Endothelial cell of umbilical vein (primary cell): ENCODE data around the gene MED29. TPM values are rescaled to one million over a fixed set of nuclear protein-coding genes. Genes with fewer than 3 reads are reported as not detected.

Experiments used
- BruUV-seq: library from RNA; stranded (reverse); fragments of 400-500 nt; replicated peaks from 2 replicates; lab custom pipeline; 2021; lab: Mats Ljungman, UMichigan
- CTCF ChIA-PET: fragments of 300-600, 350-600 bp; sonication (Branson Sonifier 250); formaldehyde crosslinking; loops from one replicate; lab custom pipeline; 2021; ENCODE audit warnings: antibody characterized with exemption, inconsistent platforms; lab: Charles Lee
- POLR2A ChIA-PET: fragments of 300-600, 350-600 bp; sonication (Branson Sonifier 250); formaldehyde crosslinking; loops from one replicate; lab custom pipeline; 2021; ENCODE audit warnings: antibody characterized with exemption, inconsistent platforms; lab: Charles Lee
- DNase-seq: peaks from one replicate; pipeline ENCODE4 v3.0.0-alpha.2; 2011; ENCODE audit warnings: low read depth, low spot score
- FAIRE-seq: peaks from 2 replicates; lab custom pipeline; 2011; peaks lifted over from hg19 to GRCh38; lab: Jason Lieb, UNC
- H2AFZ ChIP-seq: 2 replicates; pipeline ENCODE4 v1.6.0; 2012; ENCODE audit warnings: low read depth, low read length, control low read depth, inconsistent platforms
- H3K27ac ChIP-seq: 2 replicates; pipeline ENCODE4 v1.5.1; 2011; ENCODE audit warnings: low read depth, mild to moderate bottlenecking, control low read depth, low read length, moderate library complexity; ENCODE audit not compliant: insufficient read depth
- H3K27me3 ChIP-seq, 2 experiments: 2 replicates each; pipeline versions ENCODE4 v1.6.0 to v1.6.1; 2011; ENCODE audit warnings: low read length in 2 of 2, mixed read lengths in 1 of 2; ENCODE audit not compliant: control insufficient read depth in 2 of 2, insufficient read depth in 2 of 2
- H3K36me3 ChIP-seq, 2 experiments: 2 replicates in 1 of 2; 3 replicates in 1 of 2; pipeline ENCODE4 v1.5.1; 2011; ENCODE audit warnings: low read length in 2 of 2, mild to moderate bottlenecking in 1 of 2, moderate library complexity in 1 of 2; ENCODE audit not compliant: control insufficient read depth in 2 of 2, insufficient read depth in 2 of 2; ENCODE audit errors: extremely low read depth in 1 of 2
- H3K4me1 ChIP-seq: 3 replicates; pipeline ENCODE4 v1.5.1; 2011; ENCODE audit warnings: mild to moderate bottlenecking, low read length; ENCODE audit not compliant: control insufficient read depth, insufficient read depth; ENCODE audit errors: extremely low read depth
- H3K4me2 ChIP-seq: 2 replicates; pipeline ENCODE4 v1.6.1; 2011; ENCODE audit warnings: low read length, control low read depth, mixed read lengths; ENCODE audit not compliant: insufficient read depth
- H3K4me3 ChIP-seq, 3 experiments: fragments of 200-600 bp in 1 of 3; sonication (generic), shearing (Covaris generic) in 1 of 3; replicated peaks in 1 of 3; 2 replicates each; pipeline ENCODE4 v1.5.1; 2011 to 2016; ENCODE audit warnings: control low read depth in 3 of 3, low read length in 3 of 3, mild to moderate bottlenecking in 2 of 3, inconsistent platforms in 1 of 3, low read depth in 1 of 3, moderate library complexity in 1 of 3; ENCODE audit not compliant: insufficient read depth in 1 of 3
- H3K79me2 ChIP-seq: 2 replicates; pipeline ENCODE4 v1.6.0; 2012; ENCODE audit warnings: low read length, inconsistent platforms; ENCODE audit not compliant: control insufficient read depth, insufficient read depth
- H3K9ac ChIP-seq: replicated peaks from 2 replicates; pipeline ENCODE3; 2011; ENCODE audit warnings: low read length, control low read depth; ENCODE audit not compliant: insufficient read depth; ENCODE audit errors: extremely low read depth
- H3K9me1 ChIP-seq: replicated peaks from 3 replicates; pipeline ENCODE4 v1.6.0; 2011; ENCODE audit warnings: mild to moderate bottlenecking, low read length; ENCODE audit not compliant: control insufficient read depth, insufficient read depth; ENCODE audit errors: extremely low read depth
- H3K9me3 ChIP-seq: replicated peaks from 2 replicates; pipeline ENCODE4 v1.5.1; 2012; ENCODE audit warnings: low read length, inconsistent platforms; ENCODE audit not compliant: control insufficient read depth, insufficient read depth
- H4K20me1 ChIP-seq: replicated peaks from 2 replicates; pipeline ENCODE3; 2011; ENCODE audit warnings: mild to moderate bottlenecking, low read length; ENCODE audit not compliant: control insufficient read depth, insufficient read depth; ENCODE audit errors: extremely low read depth
- EZH2 ChIP-seq: IDR thresholded peaks from 2 replicates; pipeline ENCODE4 v1.6.1; 2012; ENCODE audit warnings: borderline replicate concordance, low read depth, mild to moderate bottlenecking, moderate library complexity, low read length, inconsistent platforms; ENCODE audit not compliant: severe bottlenecking
- FOS ChIP-seq: IDR thresholded peaks from 2 replicates; pipeline ENCODE4 v1.6.1; 2011; ENCODE audit warnings: mild to moderate bottlenecking, low read length, moderate library complexity, borderline replicate concordance; ENCODE audit not compliant: insufficient read depth
- GATA2 ChIP-seq: IDR thresholded peaks from 2 replicates; pipeline ENCODE4 v1.7.0; 2011; ENCODE audit warnings: low read depth, mild to moderate bottlenecking, moderate library complexity, mixed read lengths, low read length; ENCODE audit not compliant: insufficient read length, insufficient read depth
- MYC ChIP-seq: IDR thresholded peaks from one replicate; pipeline ENCODE4 v1.6.1; 2011; ENCODE audit warnings: mild to moderate bottlenecking, low read depth, low read length
- dilution Hi-C: fragments of 300-500 bp; cut with MboI; formaldehyde crosslinking; loops from one replicate; pipeline ENCODE4 v1.15.0; 2019; ENCODE audit warnings: low sequenced_read_pairs; ENCODE audit not compliant: extremely low pct_ligation_motif_present
- intact Hi-C: fragments of 100-400 bp; cut with micrococcal nuclease; formaldehyde crosslinking; loops from one replicate; pipeline ENCODE4 v1.10.0; 2022
- polyA plus RNA-seq, 4 experiments: library from polyadenylated mRNA; depleted of rRNA in 3 of 4; stranded (reverse) in 3 of 4; unstranded in 1 of 4; fragments of >200 nt; gene quantifications; 2 replicates each; pipeline versions ENCODE4 v1.2.1 to v1.2.3, GENCODE V29; 2011 to 2012; ENCODE audit warnings: missing spikeins in 1 of 4
- total RNA-seq: library from RNA; stranded (reverse); gene quantifications from 2 replicates; pipeline ENCODE4 v1.2.3, GENCODE V29; 2021
- TF ChIP-seq, protein P1 (sequence below), 2 donors: IDR thresholded peaks; 1 replicate in 1 of 2; 2 replicates in 1 of 2; pipeline ENCODE4 v1.5.1; 2011; ENCODE audit warnings: low read length in 2 of 2, mild to moderate bottlenecking in 2 of 2, moderate library complexity in 2 of 2, control low read depth in 1 of 2, inconsistent platforms in 1 of 2, low read depth in 1 of 2; ENCODE audit not compliant: insufficient read depth in 1 of 2; ENCODE audit errors: extremely low read depth in 1 of 2

Gene MED29
- total and polyA plus RNA-seq, 2 donors (not counting 3 experiments of a cell fraction or from before 2014, with no cell fraction given), result 25.5 to 50.4 TPM

DNA sequence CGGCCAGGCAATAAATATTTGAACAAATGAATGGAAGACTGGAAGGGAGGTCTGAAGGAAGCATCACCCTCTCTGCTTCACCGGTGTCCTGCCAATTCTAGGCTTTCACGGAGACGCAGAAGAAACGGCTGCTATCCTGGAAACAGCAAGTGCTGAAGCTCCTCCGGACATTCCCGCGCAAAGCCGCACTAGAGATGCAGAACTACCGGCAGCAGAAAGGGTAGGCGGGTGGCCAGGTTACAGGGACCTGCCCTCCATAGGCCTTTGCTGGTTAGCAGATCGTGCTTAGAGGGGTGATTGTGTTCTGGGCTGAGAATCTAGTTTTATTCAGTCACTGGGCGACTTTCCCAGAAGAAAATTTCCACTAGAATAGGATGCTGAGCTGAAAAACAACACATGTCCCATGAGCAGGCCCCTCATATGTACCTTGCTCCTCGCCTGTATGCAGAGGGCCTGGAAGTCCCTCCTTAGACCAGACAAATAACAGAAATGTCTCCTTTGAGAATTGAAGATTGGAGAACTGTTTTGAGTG, 11.2 kb upstream of the MED29 start:
- Histone ChIP-seq H3K27me3 (no peaks in the 10 kb centered on the region), H3K4me1 (no peaks in the 10 kb centered on the region), H3K9me1 (no peaks in the 10 kb centered on the region), H3K79me2 (no peaks in the 10 kb centered on the region), H3K9ac (no peak overlapping the region), H2AFZ (no peak overlapping the region), H3K9me3 (no peaks in the 10 kb centered on the region), H4K20me1 (no peaks in the 10 kb centered on the region), H3K4me2 (no peak overlapping the region), H3K4me3 (no peak overlapping the region), H3K27ac (no peak overlapping the region), H3K36me3 (peaks cover 24 to 72% of the 10 kb centered on the region in 2 experiments)
- FAIRE-seq (no peak), DNase-seq (no peak)
- POLR2A ChIA-PET, result no interaction called here
- intact Hi-C loops (no loop called here), dilution Hi-C loops (no loop called here)
- no TSS peak for BruUV-seq
- TF ChIP-seq GATA2 (no peak), FOS (no peak)
- CTCF ChIA-PET, result no interaction called here

DNA sequence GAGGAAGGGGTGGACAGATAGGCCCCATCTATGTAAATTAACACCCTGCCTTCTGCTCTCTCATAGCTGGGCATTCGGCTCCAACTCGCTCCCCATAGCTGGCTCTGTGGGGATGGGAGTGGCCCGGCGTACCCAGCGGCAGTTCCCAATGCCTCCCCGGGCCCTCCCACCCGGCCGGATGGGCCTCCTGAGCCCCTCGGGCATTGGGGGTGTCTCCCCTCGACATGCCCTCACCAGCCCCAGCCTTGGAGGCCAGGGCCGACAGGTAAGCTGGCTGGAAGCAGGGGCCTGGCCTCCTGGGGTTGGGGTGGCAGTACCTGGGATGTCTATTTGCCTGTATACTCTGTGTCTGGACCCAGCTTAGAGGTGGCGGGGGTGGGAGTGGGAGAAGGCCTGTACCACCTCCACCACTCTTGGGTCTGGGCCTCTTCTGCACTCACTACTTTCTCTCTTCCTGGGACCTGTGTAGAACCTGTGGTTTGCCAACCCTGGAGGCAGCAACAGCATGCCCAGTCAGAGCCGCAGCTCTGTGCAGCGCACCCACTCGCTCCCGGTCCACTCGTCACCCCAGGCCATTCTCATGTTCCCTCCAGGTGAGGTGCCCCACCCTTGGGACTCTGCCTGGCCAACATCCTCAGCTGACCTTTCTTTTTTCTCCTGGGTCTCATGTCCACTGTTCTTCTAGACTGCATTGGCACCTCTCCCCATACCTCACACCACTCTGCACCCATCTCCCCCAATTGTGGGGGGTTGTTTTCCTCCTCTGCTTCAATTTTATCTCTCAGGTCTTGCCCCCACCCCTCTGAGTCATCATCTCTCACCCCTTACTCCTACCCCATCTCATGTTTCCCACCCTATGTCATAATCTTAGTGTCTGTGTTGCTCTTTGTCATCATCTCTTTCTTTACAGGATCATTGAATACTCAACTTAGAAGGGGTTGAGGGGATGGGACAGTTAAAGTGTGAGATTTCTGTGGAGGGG, 10.4 kb upstream of the MED29 start:
- ChIA-PET POLR2A (no interaction called here), CTCF (no interaction called here)
- dilution Hi-C loops (no loop called here), intact Hi-C loops (no loop called here)
- H3K27ac ChIP-seq, result no peak overlapping the region
- DNase-seq (no peak), FAIRE-seq (no peak)
- H2AFZ ChIP-seq, result no peak overlapping the region
- TF ChIP-seq EZH2 (no peak), GATA2 (no peak), MYC (no peak)
- TF ChIP-seq, protein P1, sequence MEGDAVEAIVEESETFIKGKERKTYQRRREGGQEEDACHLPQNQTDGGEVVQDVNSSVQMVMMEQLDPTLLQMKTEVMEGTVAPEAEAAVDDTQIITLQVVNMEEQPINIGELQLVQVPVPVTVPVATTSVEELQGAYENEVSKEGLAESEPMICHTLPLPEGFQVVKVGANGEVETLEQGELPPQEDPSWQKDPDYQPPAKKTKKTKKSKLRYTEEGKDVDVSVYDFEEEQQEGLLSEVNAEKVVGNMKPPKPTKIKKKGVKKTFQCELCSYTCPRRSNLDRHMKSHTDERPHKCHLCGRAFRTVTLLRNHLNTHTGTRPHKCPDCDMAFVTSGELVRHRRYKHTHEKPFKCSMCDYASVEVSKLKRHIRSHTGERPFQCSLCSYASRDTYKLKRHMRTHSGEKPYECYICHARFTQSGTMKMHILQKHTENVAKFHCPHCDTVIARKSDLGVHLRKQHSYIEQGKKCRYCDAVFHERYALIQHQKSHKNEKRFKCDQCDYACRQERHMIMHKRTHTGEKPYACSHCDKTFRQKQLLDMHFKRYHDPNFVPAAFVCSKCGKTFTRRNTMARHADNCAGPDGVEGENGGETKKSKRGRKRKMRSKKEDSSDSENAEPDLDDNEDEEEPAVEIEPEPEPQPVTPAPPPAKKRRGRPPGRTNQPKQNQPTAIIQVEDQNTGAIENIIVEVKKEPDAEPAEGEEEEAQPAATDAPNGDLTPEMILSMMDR (IDR thresholded peaks at IDR 0.05; ENCODE audit: extremely low read depth in 1 of 2, insufficient read depth in 1 of 2, low read depth in 1 of 2, low read length in 2 of 2), result no peak
- H3K36me3 ChIP-seq, result peaks cover 17 to 72% of the 10 kb centered on the region in 2 experiments
- H3K79me2 ChIP-seq, result no peaks in the 10 kb centered on the region
- H4K20me1 ChIP-seq, result no peaks in the 10 kb centered on the region
- H3K4me2 ChIP-seq, result no peak overlapping the region
- no peaks in the 10 kb centered on the region for H3K27me3 ChIP-seq
- H3K9me3 ChIP-seq, result no peaks in the 10 kb centered on the region
- no peak overlapping the region for H3K9ac ChIP-seq
- H3K4me1 ChIP-seq, result no peaks in the 10 kb centered on the region
- H3K4me3 ChIP-seq, result no peak overlapping the region
- H3K9me1 ChIP-seq, result no peaks in the 10 kb centered on the region
- no TSS peak for BruUV-seq
